ENCODE data around the gene MCTS1. TPM values are rescaled to one million over a fixed set of nuclear protein-coding genes. Genes with fewer than 3 reads are reported as not detected.
"Not testable (repeated sequence)": the region's sequence is repeated elsewhere in the genome, so short reads cannot be mapped to it uniquely, and the experiment has no call there.

Gene MCTS1
- total RNA-seq, 1 experiment from 2014 or later = 110 TPM

- BruUV-seq (replicated peaks) = no TSS peak
- Histone ChIP-seq H3K9me3 (ENCODE audit: control insufficient read depth, insufficient read depth, low read depth, low read length) (no peaks in the 10 kb centered on the region), H3K36me3 (ENCODE audit: control insufficient read depth, insufficient read depth, low read length) (no peaks in the 10 kb centered on the region), H3K4me3 (ENCODE audit: low read depth in 2 of 2, low read length in 2 of 2) (no peak overlapping the region), H3K27me3 (ENCODE audit: control insufficient read depth, insufficient read depth, low read length) (no peaks in the 10 kb centered on the region), H3K4me1 (ENCODE audit: control insufficient read depth, insufficient read depth, low read length) (no peaks in the 10 kb centered on the region), H3K27ac (ENCODE audit: low read length) (no peak overlapping the region)
- in situ Hi-C loops (cut with HindIII; ENCODE audit: low pct_unique_long_range_greater_than_20kb, low sequenced_read_pairs) (no loop called here), intact Hi-C loops (cut with micrococcal nuclease; ENCODE audit: unreplicated experiment) (no loop called here)
- TF ChIP-seq SIN3A (IDR thresholded peaks at IDR 0.05; ENCODE audit: borderline replicate concordance, insufficient read depth, low read depth, low read length) = no peak
- CTCF ChIA-PET = no interaction called here
- no peak for ATAC-seq
- POLR2A ChIA-PET = no interaction called here
- no peak for DNase-seq (ENCODE audit: low read depth, low spot score)
Observed at GRCh38 chrX:120647127-120647526, 43.2 kb downstream of the MCTS1 start.

GRCh38 chrX:120652256-120652655 lies 48.4 kb downstream of the MCTS1 start:
- H3K36me3 ChIP-seq (ENCODE audit: control insufficient read depth, insufficient read depth, low read length); H3K27ac ChIP-seq (ENCODE audit: low read length); POLR2A ChIA-PET; ATAC-seq; H3K4me3 ChIP-seq (ENCODE audit: low read depth in 2 of 2, low read length in 2 of 2); BruUV-seq (replicated peaks); DNase-seq (ENCODE audit: low read depth, low spot score); CTCF ChIA-PET; H3K27me3 ChIP-seq (ENCODE audit: control insufficient read depth, insufficient read depth, low read length); H3K4me1 ChIP-seq (ENCODE audit: control insufficient read depth, insufficient read depth, low read length); in situ Hi-C loops (cut with HindIII; ENCODE audit: low pct_unique_long_range_greater_than_20kb, low sequenced_read_pairs); H3K9me3 ChIP-seq (ENCODE audit: control insufficient read depth, insufficient read depth, low read depth, low read length); intact Hi-C loops (cut with micrococcal nuclease; ENCODE audit: unreplicated experiment): not testable (repeated sequence)

GRCh38 chrX:120653000-120653399 lies 49.1 kb downstream of the MCTS1 start:
- no peaks in the 10 kb centered on the region for H3K4me1 ChIP-seq (ENCODE audit: control insufficient read depth, insufficient read depth, low read length)
- DNase-seq (ENCODE audit: low read depth, low spot score) (no peak), ATAC-seq (no peak)
- no peak overlapping the region for H3K27ac ChIP-seq (ENCODE audit: low read length)
- ChIA-PET CTCF (no interaction called here), POLR2A (no interaction called here)
- H3K27me3 ChIP-seq (ENCODE audit: control insufficient read depth, insufficient read depth, low read length) = no peaks in the 10 kb centered on the region
- no peak overlapping the region for H3K4me3 ChIP-seq (ENCODE audit: low read depth in 2 of 2, low read length in 2 of 2)
- in situ Hi-C loops (cut with HindIII; ENCODE audit: low pct_unique_long_range_greater_than_20kb, low sequenced_read_pairs) = no loop called here
- TF ChIP-seq TCF7L2 (IDR thresholded peaks at IDR 0.05; ENCODE audit: low read depth, low read length) (no peak), POLR2AphosphoS5 (IDR thresholded peaks at IDR 0.05; ENCODE audit: low read depth, low read length) (no peak), SIN3A (IDR thresholded peaks at IDR 0.05; ENCODE audit: borderline replicate concordance, insufficient read depth, low read depth, low read length) (no peak), CTCF (IDR thresholded peaks at IDR 0.05) (no peak), REST (IDR thresholded peaks at IDR 0.05; ENCODE audit: insufficient read depth in 1 of 2, low read depth in 2 of 2, low read length in 1 of 2) (no peak)
- intact Hi-C loops (cut with micrococcal nuclease; ENCODE audit: unreplicated experiment) = no loop called here
- no TSS peak for BruUV-seq (replicated peaks)
- no peaks in the 10 kb centered on the region for H3K9me3 ChIP-seq (ENCODE audit: control insufficient read depth, insufficient read depth, low read depth, low read length)
- no peaks in the 10 kb centered on the region for H3K36me3 ChIP-seq (ENCODE audit: control insufficient read depth, insufficient read depth, low read length)

All from Panc1 (cell line).